Liver (tissue), 3 donors: ENCODE results near the gene KCNA4.

Source experiments
- ATF3 ChIP-seq: IDR thresholded peaks from 2 replicates; pipeline ENCODE4 v1.6.1; 2016; ENCODE audit warnings: antibody characterized with exemption
- CTCF ChIP-seq: fragments of 150-350 bp; IDR thresholded peaks from 2 replicates; pipeline ENCODE4 v1.5.1; 2017; ENCODE audit warnings: improper control_type of control experiment, low read depth, low read length; ENCODE audit not compliant: missing input control
- EGR1 ChIP-seq, 2 donors: IDR thresholded peaks; 2 replicates each; pipeline ENCODE4 v1.6.1; 2016 to 2018; ENCODE audit warnings: antibody characterized with exemption in 2 of 2, low read depth in 2 of 2
- FOXA2 ChIP-seq: IDR thresholded peaks from 2 replicates; pipeline ENCODE4 v1.6.1; 2016; ENCODE audit warnings: antibody characterized with exemption
- GABPA ChIP-seq, 2 donors: IDR thresholded peaks in 1 of 2; conservative IDR thresholded peaks in 1 of 2; 2 replicates each; pipeline ENCODE4 v1.6.1; 2016; ENCODE audit warnings: antibody characterized with exemption in 2 of 2, mild to moderate bottlenecking in 1 of 2, moderate library complexity in 1 of 2
- HNF4G ChIP-seq: IDR thresholded peaks from 2 replicates; pipeline ENCODE4 v1.6.1; 2016; ENCODE audit warnings: antibody characterized with exemption
- JUND ChIP-seq, 2 donors: IDR thresholded peaks; 2 replicates each; pipeline ENCODE4 v1.6.1; 2016; ENCODE audit warnings: antibody characterized with exemption in 2 of 2
- MAX ChIP-seq: IDR thresholded peaks from 2 replicates; pipeline ENCODE4 v1.6.1; 2016; ENCODE audit warnings: antibody characterized with exemption
- RAD21 ChIP-seq, 2 donors: IDR thresholded peaks; 2 replicates each; pipeline ENCODE4 v1.6.1; 2016; ENCODE audit warnings: antibody characterized with exemption in 2 of 2, mild to moderate bottlenecking in 2 of 2
- REST ChIP-seq: IDR thresholded peaks from 2 replicates; pipeline ENCODE4 v1.6.1; 2016; ENCODE audit warnings: antibody characterized with exemption, mild to moderate bottlenecking
- SP1 ChIP-seq: IDR thresholded peaks from 2 replicates; pipeline ENCODE4 v1.6.1; 2018; ENCODE audit warnings: antibody characterized with exemption, mild to moderate bottlenecking
- TAF1 ChIP-seq: conservative IDR thresholded peaks from 2 replicates; pipeline ENCODE4 v1.6.1; 2016; ENCODE audit warnings: antibody characterized with exemption, mild to moderate bottlenecking
- YY1 ChIP-seq: IDR thresholded peaks from 2 replicates; pipeline ENCODE4 v1.6.1; 2016; ENCODE audit warnings: antibody characterized with exemption, mild to moderate bottlenecking
- ZBTB33 ChIP-seq: IDR thresholded peaks from 2 replicates; pipeline ENCODE4 v1.6.1; 2016; ENCODE audit warnings: antibody characterized with exemption
- donor health status: healthy.
- donor health status: healthy.

GRCh38 chr11:30012346-30012745, 4.5 kb downstream of the KCNA4 start:
- TF ChIP-seq CTCF (no peak), TAF1 (no peak), RAD21 (IDR thresholded peaks at IDR 0.05) (no peak), HNF4G (no peak), GABPA (IDR thresholded peaks at IDR 0.05 in 1 of 2, conservative IDR thresholded peaks at IDR 0.05 in 1 of 2) (no peak), YY1 (no peak), FOXA2 (no peak), REST (no peak), JUND (IDR thresholded peaks at IDR 0.05) (no peak), SP1 (no peak), ATF3 (no peak), MAX (no peak), ZBTB33 (no peak), EGR1 (IDR thresholded peaks at IDR 0.05; ENCODE audit: low read depth in 2 of 2) (no peak)
